RWPE1 (cell line): ENCODE measurements around the gene MEOX1.

Experiments used
- CTCF ChIA-PET: fragments of 350-600 bp; sonication (Branson Sonifier 250); formaldehyde crosslinking; extraction: SDS; loops from one replicate; lab custom pipeline; 2021; lab: Yijun Ruan, JAX
- POLR2A ChIA-PET: fragments of 400-600 bp; formaldehyde crosslinking; extraction: SDS; loops from one replicate; lab custom pipeline; 2020; ENCODE audit warnings: antibody characterized with exemption; ENCODE audit not compliant: low non-redundant PET; lab: Yijun Ruan, JAX
- DNase-seq: peaks from one replicate; pipeline ENCODE4 v3.0.0; 2012; ENCODE audit warnings: low spot score
- H3K27ac ChIP-seq: fragments of 450-650 bp; 2 replicates; pipeline ENCODE4 v1.5.1; 2017
- CTCF ChIP-seq: fragments of 450-650 bp; conservative IDR thresholded peaks from 2 replicates; pipeline ENCODE4 v1.5.1; 2017; ENCODE audit warnings: low read depth, mild to moderate bottlenecking

MEOX1 gene

GRCh38 chr17:43661699-43662412 is at the start of gene MEOX1:
Gene MEOX1, minus strand, starts transcription at chr17:43661922. Its CDS starts 388 bp downstream, at chr17:43661534.
- DNase-seq: peak; percentile 71
- POLR2A ChIA-PET: no interaction called here
- TF ChIP-seq CTCF: no peak
- CTCF ChIA-PET: interaction anchor here (0.6 to 0.7 kb wide), 2 partner anchors 13 to 65 kb away, joined by 3 to 5 read pairs; no protein-coding TSS in a partner anchor
- peak within 1 kb of the TSS; percentile 34; the same call in 1 of the 2 replicates for H3K27ac ChIP-seq

GRCh38 chr17:43710101-43710500 is 48.4 kb upstream of the MEOX1 start:
- CTCF ChIA-PET: interaction anchor here (0.6 kb wide), 2 partner anchors 50 to 853 kb away, joined by 3 to 4 read pairs; no protein-coding TSS in a partner anchor
- POLR2A ChIA-PET: no interaction called here
- no peak for DNase-seq
- no peak overlapping the region for H3K27ac ChIP-seq
- no peak for TF ChIP-seq CTCF

- POLR2A ChIA-PET: no interaction called here
- CTCF ChIA-PET: no interaction called here
- DNase-seq: no peak
Measured at GRCh38 chr17:43709210-43709609, 47.5 kb upstream of the MEOX1 start.

GRCh38 chr17:43707184-43707583 is 45.5 kb upstream of the MEOX1 start:
- DNase-seq: no peak
- TF ChIP-seq CTCF: no peak
- ChIA-PET POLR2A (no interaction called here), CTCF (interaction anchor here (0.6 kb wide), 1 partner anchor 35 kb away, joined by 3 read pairs; no protein-coding TSS in a partner anchor)
- no peak overlapping the region for H3K27ac ChIP-seq

More at GRCh38 chr17:43709210-43709609, 47.5 kb upstream of the MEOX1 start:
- TF ChIP-seq CTCF: no peak
- H3K27ac ChIP-seq: no peak overlapping the region

- ChIA-PET CTCF (interaction anchor here (1.3 kb wide), 1 partner anchor 54 kb away, joined by 5 read pairs; no protein-coding TSS in a partner anchor), POLR2A (no interaction called here)
- no peak overlapping the region for H3K27ac ChIP-seq
- no peak for DNase-seq
- TF ChIP-seq CTCF: no peak
Measured at GRCh38 chr17:43706235-43706634, 44.5 kb upstream of the MEOX1 start.

- CTCF ChIA-PET: no interaction called here
Measured at GRCh38 chr17:43703630-43704029, 41.9 kb upstream of the MEOX1 start.

More at GRCh38 chr17:43703630-43704029, 41.9 kb upstream of the MEOX1 start:
- no peak for DNase-seq
- no peak overlapping the region for H3K27ac ChIP-seq
- POLR2A ChIA-PET: no interaction called here
- no peak for TF ChIP-seq CTCF
